ENCODE results near the gene HES3. TPM values are rescaled to one million over a fixed set of nuclear protein-coding genes. Genes with fewer than 3 reads are reported as not detected.

The HES3 gene
- total and polyA plus RNA-seq, 2 donors (not counting 1 experiment from before 2014, with no cell fraction given): not detected

GRCh38 chr1:6198646-6199297 is 45.2 kb upstream of the HES3 start:
- Histone ChIP-seq H3K79me2 (ENCODE audit: control insufficient read depth, insufficient read depth, low read length) (peaks cover 71% of the 10 kb centered on the region), H3K4me3 (ENCODE audit: control extremely low read depth in 1 of 5, extremely low read depth in 1 of 5, insufficient read depth in 1 of 5, low read depth in 2 of 5, low read length in 4 of 5) (peak overlapping the region; percentile 75 to 99 (median 89)), H3K9me3 (ENCODE audit: control extremely low read depth in 1 of 3, control insufficient read depth in 2 of 3, insufficient read depth in 1 of 3, low read length in 2 of 3) (peaks cover 0 to 4% (median 0%) of the 10 kb centered on the region in 3 donors), H3K27me3 (replicated peaks in 1 of 4; ENCODE audit: control extremely low read depth in 1 of 4, control insufficient read depth in 3 of 4, insufficient read depth in 4 of 4, low read length in 3 of 4) (no peaks in the 10 kb centered on the region), H3K27ac (ENCODE audit: low read length in 2 of 2) (peak overlapping the region; percentile 44 to 83), H3K36me3 (replicated peaks in 1 of 2; ENCODE audit: control extremely low read depth in 1 of 2, control insufficient read depth in 1 of 2, extremely low read depth in 1 of 2, insufficient read depth in 2 of 2, low read length in 1 of 2) (peaks cover 0 to 30% of the 10 kb centered on the region in 2 experiments), H3K4me1 (ENCODE audit: control insufficient read depth in 2 of 2, insufficient read depth in 2 of 2, low read length in 2 of 2) (peaks cover 23 to 24% of the 10 kb centered on the region in 2 donors), H2AFZ (ENCODE audit: insufficient read depth, low read depth, low read length, poor library complexity, severe bottlenecking) (peak overlapping the region; percentile 83), H4K20me1 (ENCODE audit: control insufficient read depth, insufficient read depth, low read length, poor library complexity, severe bottlenecking) (peaks cover 53% of the 10 kb centered on the region), H3K4me2 (replicated peaks; ENCODE audit: low read depth, low read length, poor library complexity, severe bottlenecking) (peak overlapping the region; percentile 92), H3K9ac (ENCODE audit: low read length) (peak overlapping the region; percentile 93)
- POLR2A ChIA-PET: no interaction called here
- Mint-ChIP-seq H3K27me3 (peaks cover 3% of the 10 kb centered on the region), H3K27ac (peak overlapping the region; percentile 76), H3K4me3 (peak overlapping the region; percentile 90), H3K4me1 (peaks cover 38% of the 10 kb centered on the region), H3K9me3 (ENCODE audit: insufficient read depth) (no peaks in the 10 kb centered on the region)
- intact Hi-C loops (cut with micrococcal nuclease): loop anchor here (1.0 to 10.0 kb wide), 7 partner anchors 10 to 586 kb away; partner anchors contain the start of genes ACOT7, CAMTA1, DNAJC11 and ICMT
- CTCF ChIA-PET: no interaction called here
- no peak for DNase-seq
- peak; percentile 1 for ATAC-seq (ENCODE audit: low read depth)
- no peak for TF ChIP-seq CTCF (IDR thresholded peaks at IDR 0.05)
- TF ChIP-seq EZH2 (IDR thresholded peaks at IDR 0.05; ENCODE audit: borderline replicate concordance, insufficient read depth, low read depth, low read length, poor library complexity, severe bottlenecking): no peak
- WGBS (ENCODE audit: insufficient coverage): under 1% methylated on average over 26 of the region's 31 CpGs
